Kidney epithelial cell (primary cell): Measurements from ENCODE around the gene LPCAT1. TPM values are rescaled to one million over a fixed set of nuclear protein-coding genes. Genes with fewer than 3 reads are reported as not detected.

Source experiments
- DNase-seq: peaks from one replicate; pipeline ENCODE4 v3.0.0-alpha.2; 2010; ENCODE audit warnings: low read depth
- H3K27me3 ChIP-seq: 2 replicates; pipeline ENCODE4 v1.6.0; 2011; ENCODE audit warnings: low read length; ENCODE audit not compliant: control insufficient read depth, insufficient read depth
- H3K36me3 ChIP-seq: 2 replicates; pipeline ENCODE4 v1.5.1; 2011; ENCODE audit warnings: low read length; ENCODE audit not compliant: control insufficient read depth, insufficient read depth
- H3K4me3 ChIP-seq: 2 replicates; pipeline ENCODE4 v1.5.1; 2011; ENCODE audit warnings: low read depth, mild to moderate bottlenecking, control low read depth, low read length
- total RNA-seq: library from RNA; depleted of rRNA; stranded (reverse); fragments of >200 nt; gene quantifications from 2 replicates; pipeline ENCODE4 v1.2.3, GENCODE V29; 2015
- TF ChIP-seq, protein P1 (sequence below): IDR thresholded peaks from 2 replicates; pipeline ENCODE4 v1.5.1; 2011; ENCODE audit warnings: mild to moderate bottlenecking, moderate library complexity, low read length, control low read depth, inconsistent platforms; ENCODE audit not compliant: insufficient read depth, poor library complexity, severe bottlenecking

LPCAT1 gene
- total RNA-seq, 1 donor from 2014 or later, result 87.6 TPM

DNA sequence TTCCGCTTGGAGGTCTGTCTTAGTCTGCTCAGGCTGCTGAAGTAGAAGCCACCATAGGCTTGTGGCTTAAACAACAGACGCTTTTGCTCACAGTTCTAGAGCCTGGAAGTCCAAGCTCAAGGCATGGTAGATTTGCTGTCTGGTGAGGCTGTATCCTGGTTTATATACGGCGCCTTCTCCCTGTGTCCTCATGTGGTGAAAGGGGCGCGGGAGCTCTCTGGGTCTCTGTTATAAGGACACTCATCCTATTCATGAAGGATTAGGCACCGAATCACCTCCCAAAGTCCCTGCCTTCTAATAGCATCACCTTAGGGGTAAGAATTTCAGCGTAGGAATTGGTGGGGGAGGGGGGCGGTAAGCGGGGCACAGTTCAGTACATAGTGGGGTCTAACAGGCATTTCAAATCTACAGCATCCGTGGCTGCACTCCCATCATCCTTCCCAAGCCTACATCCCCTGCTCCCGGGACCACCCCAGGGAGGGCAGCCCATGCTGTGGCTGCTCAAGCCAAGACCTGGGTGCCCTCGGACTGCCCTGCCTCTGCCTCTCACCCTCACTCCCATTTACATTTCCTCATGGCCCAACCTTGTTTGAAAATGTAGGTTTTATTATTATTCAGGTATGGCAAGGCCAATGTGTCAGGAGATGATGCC, 15.1 kb upstream of the LPCAT1 start:
- no peak for DNase-seq
- Histone ChIP-seq H3K36me3 (no peaks in the 10 kb centered on the region), H3K27me3 (peaks cover 2% of the 10 kb centered on the region), H3K4me3 (no peak overlapping the region)
- TF ChIP-seq, protein P1, sequence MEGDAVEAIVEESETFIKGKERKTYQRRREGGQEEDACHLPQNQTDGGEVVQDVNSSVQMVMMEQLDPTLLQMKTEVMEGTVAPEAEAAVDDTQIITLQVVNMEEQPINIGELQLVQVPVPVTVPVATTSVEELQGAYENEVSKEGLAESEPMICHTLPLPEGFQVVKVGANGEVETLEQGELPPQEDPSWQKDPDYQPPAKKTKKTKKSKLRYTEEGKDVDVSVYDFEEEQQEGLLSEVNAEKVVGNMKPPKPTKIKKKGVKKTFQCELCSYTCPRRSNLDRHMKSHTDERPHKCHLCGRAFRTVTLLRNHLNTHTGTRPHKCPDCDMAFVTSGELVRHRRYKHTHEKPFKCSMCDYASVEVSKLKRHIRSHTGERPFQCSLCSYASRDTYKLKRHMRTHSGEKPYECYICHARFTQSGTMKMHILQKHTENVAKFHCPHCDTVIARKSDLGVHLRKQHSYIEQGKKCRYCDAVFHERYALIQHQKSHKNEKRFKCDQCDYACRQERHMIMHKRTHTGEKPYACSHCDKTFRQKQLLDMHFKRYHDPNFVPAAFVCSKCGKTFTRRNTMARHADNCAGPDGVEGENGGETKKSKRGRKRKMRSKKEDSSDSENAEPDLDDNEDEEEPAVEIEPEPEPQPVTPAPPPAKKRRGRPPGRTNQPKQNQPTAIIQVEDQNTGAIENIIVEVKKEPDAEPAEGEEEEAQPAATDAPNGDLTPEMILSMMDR, result no peak

DNA sequence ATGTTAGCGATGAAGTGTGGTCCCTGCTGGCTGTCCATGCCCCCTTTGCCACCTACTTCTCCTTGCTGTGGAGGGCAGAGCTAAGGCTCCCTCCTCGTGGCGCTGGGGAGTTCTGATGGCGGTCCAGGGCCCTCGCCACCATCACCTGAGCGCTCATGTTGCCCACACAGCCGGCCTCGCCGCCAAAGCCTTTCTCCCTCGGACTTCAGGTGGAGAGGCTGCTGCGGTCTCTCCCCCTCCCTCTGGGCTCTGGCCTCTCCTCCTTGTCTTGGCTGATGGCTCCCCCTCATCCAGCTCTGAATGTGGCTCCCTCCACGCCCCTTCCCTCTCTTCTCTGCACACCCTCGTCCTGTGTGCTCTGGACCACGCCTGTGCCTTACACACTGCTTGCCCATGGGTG, 14.5 kb upstream of the LPCAT1 start:
- Histone ChIP-seq H3K36me3 (no peaks in the 10 kb centered on the region), H3K27me3 (peaks cover 2% of the 10 kb centered on the region), H3K4me3 (no peak overlapping the region)
- TF ChIP-seq, protein P1, result no peak
- DNase-seq, result no peak

DNA sequence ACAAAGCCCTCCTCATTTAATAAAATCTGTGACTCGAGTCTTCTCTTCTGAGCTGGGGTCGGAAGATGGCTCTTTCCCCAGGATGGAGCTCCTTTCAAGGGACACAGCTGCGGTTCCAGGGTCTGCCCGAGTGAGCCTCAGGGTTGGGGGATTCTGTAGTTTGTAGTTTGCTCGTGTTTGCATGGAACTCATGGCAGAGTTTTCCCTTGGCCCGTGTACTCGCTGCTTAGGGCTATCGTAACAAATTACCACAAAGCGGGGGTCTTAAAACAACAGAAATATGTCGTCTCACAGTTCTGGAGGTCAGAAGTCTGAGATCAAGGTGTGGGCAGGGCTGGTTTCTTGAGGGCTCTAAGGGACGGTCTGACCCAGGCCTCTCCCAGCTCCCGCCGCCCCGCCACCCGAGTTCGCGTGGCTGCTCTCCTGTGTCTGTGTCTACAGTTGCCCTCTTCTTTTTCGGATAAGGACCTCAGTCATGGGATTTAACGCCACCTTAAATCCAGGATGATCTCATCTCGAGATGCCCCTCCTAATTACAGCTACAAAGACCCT, 13.9 kb upstream of the LPCAT1 start:
- DNase-seq, result no peak
- H3K36me3 ChIP-seq, result no peaks in the 10 kb centered on the region
- TF ChIP-seq, protein P1, result no peak
- H3K4me3 ChIP-seq, result no peak overlapping the region
- H3K27me3 ChIP-seq, result peaks cover 2% of the 10 kb centered on the region

DNA sequence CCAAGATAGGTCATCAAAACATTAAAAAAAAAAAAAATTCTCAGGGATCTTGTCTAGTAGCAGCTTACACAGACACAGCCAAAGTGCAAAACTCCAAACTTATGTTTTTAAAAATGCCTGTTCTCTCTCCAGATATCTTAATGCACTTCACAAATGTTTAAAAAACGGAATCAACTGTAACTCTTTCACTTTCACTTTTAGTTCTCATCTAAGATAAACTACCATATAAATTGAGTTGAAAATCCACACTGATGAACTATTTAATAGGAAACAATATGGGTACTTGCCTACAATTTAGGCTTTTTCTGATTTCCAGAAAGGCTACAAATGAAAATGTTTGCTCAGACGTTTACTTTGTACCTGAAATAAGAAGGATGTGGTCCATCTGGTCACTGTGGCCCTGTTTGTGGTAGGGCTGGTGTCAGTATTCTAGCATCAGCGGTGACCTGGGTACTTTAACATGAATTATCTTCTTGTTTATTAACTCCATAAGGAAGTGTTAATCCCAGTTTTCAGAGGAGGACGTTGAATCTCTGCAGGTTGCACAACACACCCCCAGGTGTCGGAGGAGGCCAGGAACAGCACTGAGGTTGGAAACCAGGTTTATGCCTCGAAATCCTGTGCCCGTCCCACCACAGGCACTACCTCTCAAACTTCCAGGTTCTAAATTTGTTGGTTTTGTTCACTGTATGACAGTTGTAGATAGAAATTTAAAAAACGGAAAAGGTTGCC, 13.3 kb upstream of the LPCAT1 start:
- H3K36me3 ChIP-seq, result no peaks in the 10 kb centered on the region
- DNase-seq, result no peak
- H3K4me3 ChIP-seq, result no peak overlapping the region
- TF ChIP-seq, protein P1, result no peak
- peaks cover 2% of the 10 kb centered on the region for H3K27me3 ChIP-seq

DNA sequence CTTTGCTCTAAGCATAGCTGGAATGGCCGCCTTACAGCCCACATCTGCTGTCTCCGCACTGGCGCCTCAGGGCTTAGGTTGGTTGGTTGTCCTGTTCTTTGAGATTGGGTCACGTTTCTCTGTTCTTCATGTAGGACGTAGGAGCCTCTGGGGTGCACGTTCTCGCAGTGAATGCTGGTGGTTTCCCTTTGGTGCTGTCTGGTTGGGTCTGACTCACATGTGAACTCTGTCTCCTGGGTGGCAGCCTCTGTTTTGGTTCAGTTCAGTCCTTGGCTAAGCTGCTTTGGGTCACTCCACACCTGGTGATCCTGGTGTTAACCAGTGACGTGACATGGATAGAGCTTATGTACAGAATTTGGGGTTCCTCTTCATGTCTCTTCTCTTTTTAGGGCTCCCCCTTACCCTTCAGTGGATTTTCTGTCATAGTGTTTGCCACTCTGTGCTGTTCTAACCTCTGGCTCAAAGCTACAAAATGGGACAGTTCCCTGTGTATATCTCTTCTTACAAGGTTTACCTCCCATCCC, 12.6 kb upstream of the LPCAT1 start:
- H3K36me3 ChIP-seq, result no peaks in the 10 kb centered on the region
- no peak for DNase-seq
- H3K27me3 ChIP-seq, result peaks cover 2% of the 10 kb centered on the region
- TF ChIP-seq, protein P1, result no peak
- H3K4me3 ChIP-seq, result no peak overlapping the region

DNA sequence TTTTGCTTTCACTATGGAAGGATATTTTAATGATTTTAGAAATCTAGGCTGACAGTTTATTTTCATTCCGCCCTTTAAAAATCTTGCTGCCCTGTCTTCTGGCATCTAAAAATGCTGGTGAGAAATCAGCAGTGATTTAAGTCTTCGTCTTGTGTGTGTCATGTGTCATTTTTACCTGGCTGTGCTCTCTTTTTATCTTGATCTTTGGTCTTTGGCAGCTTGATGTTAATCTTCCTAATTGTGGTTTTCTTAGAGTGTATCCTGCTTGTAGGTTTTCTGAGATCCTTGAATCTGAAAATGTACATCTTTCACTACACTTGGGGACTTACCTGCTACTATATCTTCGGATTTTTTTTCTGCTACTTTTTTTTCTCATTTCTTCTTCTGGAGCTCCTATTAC, 11.9 kb upstream of the LPCAT1 start:
- no peaks in the 10 kb centered on the region for H3K36me3 ChIP-seq
- TF ChIP-seq, protein P1, result no peak
- DNase-seq, result no peak
- no peak overlapping the region for H3K4me3 ChIP-seq
- H3K27me3 ChIP-seq, result peaks cover 2% of the 10 kb centered on the region
